Stimulated activated CD8-positive, alpha-beta memory T cell treated with anti-CD3 and anti-CD28 coated beads, Interleukin-12 subunit alpha, Interleukin-12 subunit beta, amount 100 ng/mL, for 4 hours (primary cell): Measurements from ENCODE around the gene PTPRF.

ENCODE experiments used
- DNase-seq: peaks from one replicate; pipeline ENCODE4 v3.0.0-alpha.2; 2020; ENCODE audit warnings: low read depth

The PTPRF gene

GRCh38 chr1:43552813-43553212 is 22.1 kb downstream of the PTPRF start:
- no peak for DNase-seq

GRCh38 chr1:43554444-43554992 is 23.8 kb downstream of the PTPRF start:
- no peak for DNase-seq

- DNase-seq: no peak
Measured at GRCh38 chr1:43556782-43557181, 26.1 kb downstream of the PTPRF start.

GRCh38 chr1:43557744-43558245 is 27.1 kb downstream of the PTPRF start:
- no peak for DNase-seq

GRCh38 chr1:43558346-43558841 is 27.7 kb downstream of the PTPRF start:
- DNase-seq: no peak

- DNase-seq: no peak
Measured at GRCh38 chr1:43559714-43560113, 29.0 kb downstream of the PTPRF start.

GRCh38 chr1:43560286-43560685 is 29.6 kb downstream of the PTPRF start:
- DNase-seq: no peak

- no peak for DNase-seq
Measured at GRCh38 chr1:43563876-43564539, 33.3 kb downstream of the PTPRF start.

GRCh38 chr1:43564551-43565348 is 34.1 kb downstream of the PTPRF start:
- DNase-seq: no peak

GRCh38 chr1:43565600-43566360 is 35.1 kb downstream of the PTPRF start:
- DNase-seq: no peak

- no peak for DNase-seq
Measured at GRCh38 chr1:43566382-43567044, 35.8 kb downstream of the PTPRF start.

GRCh38 chr1:43569175-43569574 is 38.5 kb downstream of the PTPRF start:
- no peak for DNase-seq

GRCh38 chr1:43570277-43570676 is 39.6 kb downstream of the PTPRF start:
- DNase-seq: no peak

GRCh38 chr1:43570715-43571114 is 40.0 kb downstream of the PTPRF start:
- DNase-seq: no peak

GRCh38 chr1:43572084-43572483 is 41.4 kb downstream of the PTPRF start:
- no peak for DNase-seq

- no peak for DNase-seq
Measured at GRCh38 chr1:43572538-43572937, 41.9 kb downstream of the PTPRF start.

GRCh38 chr1:43573066-43573800 is 42.5 kb downstream of the PTPRF start:
- no peak for DNase-seq

- no peak for DNase-seq
Measured at GRCh38 chr1:43576521-43576920, 45.8 kb downstream of the PTPRF start.

GRCh38 chr1:43577655-43578542 is 47.2 kb downstream of the PTPRF start:
- DNase-seq: no peak

- no peak for DNase-seq
Measured at GRCh38 chr1:43580039-43580438, 49.4 kb downstream of the PTPRF start.
